Prostate gland (tissue), 2 donors: ENCODE measurements around the gene HBP1.

Experiments
- POLR2A ChIP-seq: fragments of 450-650 bp; IDR thresholded peaks from one replicate; pipeline ENCODE4 v1.6.1; 2016; ENCODE audit warnings: antibody characterized with exemption, mild to moderate bottlenecking
- POLR2AphosphoS5 ChIP-seq: sonication (generic); formaldehyde crosslinking; IDR thresholded peaks from one replicate; pipeline ENCODE4 v1.6.1; 2017; ENCODE audit warnings: antibody characterized with exemption
- TF ChIP-seq, protein P1 (sequence below), 4 experiments: fragments of 200-600 bp in 2 of 4; fragments of 450-650 bp in 2 of 4; sonication (generic) in 2 of 4; IDR thresholded peaks; 1 replicate in 3 of 4; 2 replicates in 1 of 4; pipeline ENCODE4 v1.5.1; 2016 to 2019; ENCODE audit warnings: antibody characterized with exemption in 4 of 4, mild to moderate bottlenecking in 2 of 4, moderate library complexity in 2 of 4

DNA sequence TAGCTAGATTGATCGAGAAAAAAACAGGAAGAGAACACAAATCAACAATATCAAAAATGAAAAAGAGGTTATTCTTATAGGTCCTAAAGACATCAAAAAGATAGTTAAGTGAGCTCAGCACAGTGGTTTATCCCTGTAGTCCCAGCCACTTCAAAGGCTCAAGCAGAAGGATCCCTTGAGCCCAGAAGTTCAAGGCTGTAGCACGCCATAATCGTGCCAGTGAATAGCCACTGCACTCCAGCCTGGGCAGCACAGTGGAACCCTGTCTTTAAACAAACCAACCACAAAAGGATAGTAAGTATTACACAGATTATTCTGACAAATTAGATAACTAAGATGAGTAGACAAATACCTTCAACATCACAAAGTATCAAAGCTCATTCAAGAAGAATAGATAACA lies 83.2 kb downstream of the HBP1 start:
- TF ChIP-seq, protein P1, sequence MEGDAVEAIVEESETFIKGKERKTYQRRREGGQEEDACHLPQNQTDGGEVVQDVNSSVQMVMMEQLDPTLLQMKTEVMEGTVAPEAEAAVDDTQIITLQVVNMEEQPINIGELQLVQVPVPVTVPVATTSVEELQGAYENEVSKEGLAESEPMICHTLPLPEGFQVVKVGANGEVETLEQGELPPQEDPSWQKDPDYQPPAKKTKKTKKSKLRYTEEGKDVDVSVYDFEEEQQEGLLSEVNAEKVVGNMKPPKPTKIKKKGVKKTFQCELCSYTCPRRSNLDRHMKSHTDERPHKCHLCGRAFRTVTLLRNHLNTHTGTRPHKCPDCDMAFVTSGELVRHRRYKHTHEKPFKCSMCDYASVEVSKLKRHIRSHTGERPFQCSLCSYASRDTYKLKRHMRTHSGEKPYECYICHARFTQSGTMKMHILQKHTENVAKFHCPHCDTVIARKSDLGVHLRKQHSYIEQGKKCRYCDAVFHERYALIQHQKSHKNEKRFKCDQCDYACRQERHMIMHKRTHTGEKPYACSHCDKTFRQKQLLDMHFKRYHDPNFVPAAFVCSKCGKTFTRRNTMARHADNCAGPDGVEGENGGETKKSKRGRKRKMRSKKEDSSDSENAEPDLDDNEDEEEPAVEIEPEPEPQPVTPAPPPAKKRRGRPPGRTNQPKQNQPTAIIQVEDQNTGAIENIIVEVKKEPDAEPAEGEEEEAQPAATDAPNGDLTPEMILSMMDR (IDR thresholded peaks at IDR 0.05): no peak
- no peak for TF ChIP-seq POLR2AphosphoS5
- no peak for TF ChIP-seq POLR2A
